ENCODE measurements around the gene GRM1.
"Not testable (repeated sequence)": the region's sequence is repeated elsewhere in the genome, so short reads cannot be mapped to it uniquely, and the experiment has no call there.

The GRM1 gene

DNA sequence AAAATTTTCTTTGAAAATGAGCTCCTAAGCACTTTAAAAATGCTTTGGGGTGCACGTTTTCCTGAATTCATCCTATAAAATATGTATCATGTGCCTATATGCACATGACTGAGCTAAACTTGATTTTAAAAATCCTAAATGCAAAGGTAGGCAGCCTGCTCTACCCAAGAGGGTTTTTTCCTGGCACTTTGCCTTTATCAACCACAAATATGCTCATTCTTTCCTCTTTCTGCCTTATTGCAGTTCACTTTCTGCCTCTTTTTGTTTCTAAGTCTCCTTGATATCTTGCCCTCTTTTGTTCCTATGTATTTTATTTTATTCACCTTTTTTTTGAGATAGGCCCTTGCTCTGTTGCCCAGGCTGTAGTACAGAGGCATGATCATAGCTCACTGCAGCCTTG lies 229.3 kb downstream of the GRM1 start:
- Histone ChIP-seq H3K27me3 (ENCODE audit: control insufficient read depth, insufficient read depth, low read length) (no peaks in the 10 kb centered on the region), H3K4me1 (ENCODE audit: control insufficient read depth, insufficient read depth, low read length) (no peaks in the 10 kb centered on the region), H3K9ac (ENCODE audit: low read length) (no peak overlapping the region), H3K4me3 (ENCODE audit: low read length) (no peak overlapping the region), H3K9me3 (ENCODE audit: control insufficient read depth, low read length) (no peaks in the 10 kb centered on the region), H3K36me3 (ENCODE audit: control insufficient read depth, insufficient read depth, low read length) (no peaks in the 10 kb centered on the region)

DNA sequence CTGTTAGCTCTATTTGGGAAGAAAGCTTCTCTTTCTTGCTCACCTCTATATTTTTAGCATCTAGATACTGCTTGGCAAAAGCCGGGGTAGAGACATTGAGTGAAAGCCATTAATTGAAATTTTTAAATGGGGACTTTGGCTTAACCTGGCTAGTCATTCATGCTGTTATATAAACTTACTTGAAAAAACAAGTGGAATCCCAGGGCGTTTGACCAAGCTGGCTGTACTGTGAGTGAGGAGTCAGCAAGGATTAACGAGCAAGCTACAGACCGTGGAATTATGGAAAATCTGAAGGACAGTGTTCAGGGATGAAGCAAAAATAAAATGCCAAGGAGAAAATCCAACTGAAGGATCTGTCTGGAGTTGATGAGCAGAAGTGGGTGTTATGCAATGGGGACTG lies 232.0 kb downstream of the GRM1 start:
- Histone ChIP-seq H3K9ac (ENCODE audit: low read length) (no peak overlapping the region), H3K4me3 (ENCODE audit: low read length) (no peak overlapping the region), H3K27me3 (ENCODE audit: control insufficient read depth, insufficient read depth, low read length) (no peaks in the 10 kb centered on the region), H3K4me1 (ENCODE audit: control insufficient read depth, insufficient read depth, low read length) (no peaks in the 10 kb centered on the region), H3K9me3 (ENCODE audit: control insufficient read depth, low read length) (no peaks in the 10 kb centered on the region), H3K36me3 (ENCODE audit: control insufficient read depth, insufficient read depth, low read length) (no peaks in the 10 kb centered on the region)

DNA sequence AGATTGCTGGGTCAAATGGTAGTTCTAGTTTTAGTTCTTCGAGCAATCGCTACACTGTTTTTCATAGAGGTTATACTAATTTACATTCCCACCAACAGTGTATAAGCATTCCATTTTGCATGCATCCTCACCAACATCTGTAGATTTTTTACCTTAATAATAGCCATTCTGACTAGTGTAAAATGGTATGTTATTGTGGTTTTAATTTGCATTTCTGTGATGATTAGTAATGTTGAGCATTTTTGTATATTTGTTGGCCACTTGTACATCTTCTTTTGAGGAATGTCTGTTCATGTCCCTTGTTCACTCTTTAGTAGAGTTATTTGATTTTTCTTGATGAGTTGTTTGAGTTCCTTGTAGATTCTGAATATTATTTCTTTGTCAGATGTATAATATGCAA lies 236.2 kb downstream of the GRM1 start:
- Histone ChIP-seq H3K4me3 (ENCODE audit: low read length) (no peak overlapping the region), H3K9ac (ENCODE audit: low read length) (no peak overlapping the region), H3K36me3 (ENCODE audit: control insufficient read depth, insufficient read depth, low read length) (no peaks in the 10 kb centered on the region), H3K27me3 (ENCODE audit: control insufficient read depth, insufficient read depth, low read length) (no peaks in the 10 kb centered on the region), H3K4me1 (ENCODE audit: control insufficient read depth, insufficient read depth, low read length) (no peaks in the 10 kb centered on the region), H3K9me3 (ENCODE audit: control insufficient read depth, low read length) (no peaks in the 10 kb centered on the region)

DNA sequence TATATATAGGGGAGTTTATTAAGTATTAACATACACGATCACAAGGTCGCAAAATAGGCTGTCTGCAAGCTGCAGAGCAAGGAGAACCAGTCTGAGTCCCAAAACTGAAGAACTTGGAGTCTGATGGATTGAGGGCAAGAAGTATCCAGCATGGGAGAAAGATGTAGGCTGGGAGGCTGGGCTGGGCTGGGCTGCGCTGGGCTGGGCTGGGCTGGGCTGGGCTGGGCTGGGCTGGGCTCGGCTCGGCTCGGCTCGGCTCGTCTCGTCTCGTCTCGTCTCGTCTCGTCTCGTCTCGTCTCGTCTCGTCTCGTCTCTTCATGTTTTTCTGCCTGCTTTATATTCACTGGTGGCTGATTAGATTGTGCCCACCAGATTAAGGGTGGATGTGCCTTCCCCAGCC lies 238.6 kb downstream of the GRM1 start:
- Histone ChIP-seq H3K36me3 (ENCODE audit: control insufficient read depth, insufficient read depth, low read length) (no peaks in the 10 kb centered on the region), H3K4me3 (ENCODE audit: low read length) (no peak overlapping the region), H3K4me1 (ENCODE audit: control insufficient read depth, insufficient read depth, low read length) (no peaks in the 10 kb centered on the region), H3K9ac (ENCODE audit: low read length) (no peak overlapping the region), H3K9me3 (ENCODE audit: control insufficient read depth, low read length) (no peaks in the 10 kb centered on the region), H3K27me3 (ENCODE audit: control insufficient read depth, insufficient read depth, low read length) (no peaks in the 10 kb centered on the region)

DNA sequence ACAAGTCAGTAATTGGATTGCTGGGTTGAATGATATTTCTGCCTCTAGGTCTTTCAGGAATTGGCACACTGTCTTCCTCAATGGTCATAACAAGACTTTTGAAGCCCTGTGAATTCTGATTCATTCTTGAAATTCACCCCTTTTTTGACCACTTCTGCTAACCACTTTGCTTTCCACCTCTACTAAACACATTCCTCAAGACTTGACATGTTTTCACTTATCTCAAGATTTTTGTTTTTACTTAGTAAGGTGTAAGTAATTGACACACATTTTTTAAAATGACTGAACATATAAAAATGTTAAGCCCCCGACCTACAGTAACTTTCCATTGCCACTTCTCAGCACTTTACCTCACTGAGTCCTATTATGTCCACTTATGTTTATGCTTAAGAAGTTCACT lies 239.1 kb downstream of the GRM1 start:
- H3K9me3 ChIP-seq (ENCODE audit: control insufficient read depth, low read length), result no peaks in the 10 kb centered on the region
- no peaks in the 10 kb centered on the region for H3K27me3 ChIP-seq (ENCODE audit: control insufficient read depth, insufficient read depth, low read length)
- H3K36me3 ChIP-seq (ENCODE audit: control insufficient read depth, insufficient read depth, low read length), result no peaks in the 10 kb centered on the region
- H3K4me1 ChIP-seq (ENCODE audit: control insufficient read depth, insufficient read depth, low read length), result no peaks in the 10 kb centered on the region
- H3K9ac ChIP-seq (ENCODE audit: low read length), result no peak overlapping the region
- no peak overlapping the region for H3K4me3 ChIP-seq (ENCODE audit: low read length)

DNA sequence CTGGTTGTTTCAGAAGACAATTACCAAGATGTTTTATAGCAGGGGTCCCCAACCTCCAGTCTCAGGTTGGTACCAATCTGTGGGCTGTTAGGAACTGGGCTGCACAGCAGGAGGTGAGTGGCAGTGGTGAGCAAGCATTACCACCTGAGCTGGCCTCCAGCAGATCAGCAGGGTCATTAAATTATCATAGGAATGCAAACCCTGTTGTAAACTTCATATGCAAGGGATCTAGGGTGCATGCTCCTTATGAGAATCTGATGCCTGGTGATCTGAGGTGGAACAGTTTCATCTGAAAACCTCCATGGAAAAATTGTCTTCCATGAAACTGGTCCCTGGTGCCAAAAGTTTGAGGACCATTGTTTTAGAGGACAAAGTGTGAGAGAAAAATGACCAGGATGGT lies 240.6 kb downstream of the GRM1 start:
- H3K9ac ChIP-seq (ENCODE audit: low read length), result no peak overlapping the region
- H3K27me3 ChIP-seq (ENCODE audit: control insufficient read depth, insufficient read depth, low read length), result no peaks in the 10 kb centered on the region
- no peaks in the 10 kb centered on the region for H3K36me3 ChIP-seq (ENCODE audit: control insufficient read depth, insufficient read depth, low read length)
- H3K9me3 ChIP-seq (ENCODE audit: control insufficient read depth, low read length), result no peaks in the 10 kb centered on the region
- no peaks in the 10 kb centered on the region for H3K4me1 ChIP-seq (ENCODE audit: control insufficient read depth, insufficient read depth, low read length)
- H3K4me3 ChIP-seq (ENCODE audit: low read length), result no peak overlapping the region

DNA sequence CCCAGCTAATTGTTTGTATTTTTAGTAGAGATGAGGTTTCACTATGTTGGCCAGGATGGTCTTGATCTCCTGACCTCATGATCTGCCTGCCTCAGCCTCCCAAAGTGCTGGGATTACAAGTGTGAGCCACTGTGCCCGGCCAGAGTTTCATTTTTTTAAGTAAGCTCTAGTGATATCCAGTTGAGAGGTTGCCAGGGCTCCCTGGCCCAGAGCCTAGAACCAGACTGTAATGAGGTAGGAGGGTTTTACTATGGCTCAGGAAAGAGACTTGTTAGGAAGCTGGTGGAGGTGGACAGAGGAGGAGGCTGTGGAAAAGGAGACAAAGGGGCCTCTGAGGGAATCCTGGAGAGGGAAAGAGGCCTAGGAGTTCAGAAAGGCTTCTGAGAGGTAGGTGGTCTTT lies 242.3 kb downstream of the GRM1 start:
- not testable (repeated sequence) for H3K9ac ChIP-seq (ENCODE audit: low read length); H3K36me3 ChIP-seq (ENCODE audit: control insufficient read depth, insufficient read depth, low read length); H3K4me3 ChIP-seq (ENCODE audit: low read length); H3K9me3 ChIP-seq (ENCODE audit: control insufficient read depth, low read length); H3K4me1 ChIP-seq (ENCODE audit: control insufficient read depth, insufficient read depth, low read length); H3K27me3 ChIP-seq (ENCODE audit: control insufficient read depth, insufficient read depth, low read length)

DNA sequence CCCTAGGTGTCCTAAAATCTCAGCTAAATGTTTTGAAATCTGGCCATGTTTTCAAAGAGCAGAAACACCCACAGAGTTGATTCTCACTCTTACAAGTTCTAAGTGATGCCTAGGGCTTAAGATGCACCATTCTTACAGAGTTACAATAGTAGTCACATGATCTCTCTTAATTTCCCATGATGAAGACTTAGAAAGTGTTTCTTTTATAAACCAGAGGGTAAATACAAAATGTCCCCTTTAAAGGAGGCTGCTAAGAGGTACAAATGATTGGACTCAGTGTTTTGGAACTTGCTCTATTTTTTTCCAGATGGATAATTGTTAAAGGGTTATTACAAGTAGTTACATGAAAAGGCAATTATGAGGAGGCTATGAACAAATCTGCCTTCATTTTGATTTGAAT lies 244.6 kb downstream of the GRM1 start:
- Histone ChIP-seq H3K27me3 (ENCODE audit: control insufficient read depth, insufficient read depth, low read length) (no peaks in the 10 kb centered on the region), H3K9ac (ENCODE audit: low read length) (no peak overlapping the region), H3K36me3 (ENCODE audit: control insufficient read depth, insufficient read depth, low read length) (no peaks in the 10 kb centered on the region), H3K4me3 (ENCODE audit: low read length) (no peak overlapping the region), H3K9me3 (ENCODE audit: control insufficient read depth, low read length) (no peaks in the 10 kb centered on the region), H3K4me1 (ENCODE audit: control insufficient read depth, insufficient read depth, low read length) (no peaks in the 10 kb centered on the region)

DNA sequence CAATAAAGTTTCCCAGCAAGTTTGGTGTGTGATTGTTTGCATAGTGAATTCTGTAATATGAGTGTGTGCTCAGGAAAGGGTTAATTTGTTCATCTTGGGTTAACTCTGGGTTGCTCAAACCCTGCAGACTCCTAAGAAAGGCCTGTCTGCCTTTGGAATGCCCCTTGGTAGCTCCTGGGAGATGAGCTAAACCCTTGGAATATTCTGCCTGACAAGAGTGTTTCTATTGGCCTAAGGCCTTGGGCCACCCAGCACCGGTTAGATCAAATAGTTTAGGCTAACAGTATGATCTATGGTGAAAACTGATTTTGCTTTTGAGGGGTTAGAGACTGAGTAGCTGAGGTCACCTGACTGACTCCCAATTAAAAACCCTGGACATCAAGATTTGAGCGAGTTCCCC lies 248.3 kb downstream of the GRM1 start:
- no peaks in the 10 kb centered on the region for H3K27me3 ChIP-seq (ENCODE audit: control insufficient read depth, insufficient read depth, low read length)
- no peaks in the 10 kb centered on the region for H3K9me3 ChIP-seq (ENCODE audit: control insufficient read depth, low read length)
- H3K9ac ChIP-seq (ENCODE audit: low read length), result no peak overlapping the region
- no peak overlapping the region for H3K4me3 ChIP-seq (ENCODE audit: low read length)
- H3K4me1 ChIP-seq (ENCODE audit: control insufficient read depth, insufficient read depth, low read length), result no peaks in the 10 kb centered on the region
- no peaks in the 10 kb centered on the region for H3K36me3 ChIP-seq (ENCODE audit: control insufficient read depth, insufficient read depth, low read length)

DNA sequence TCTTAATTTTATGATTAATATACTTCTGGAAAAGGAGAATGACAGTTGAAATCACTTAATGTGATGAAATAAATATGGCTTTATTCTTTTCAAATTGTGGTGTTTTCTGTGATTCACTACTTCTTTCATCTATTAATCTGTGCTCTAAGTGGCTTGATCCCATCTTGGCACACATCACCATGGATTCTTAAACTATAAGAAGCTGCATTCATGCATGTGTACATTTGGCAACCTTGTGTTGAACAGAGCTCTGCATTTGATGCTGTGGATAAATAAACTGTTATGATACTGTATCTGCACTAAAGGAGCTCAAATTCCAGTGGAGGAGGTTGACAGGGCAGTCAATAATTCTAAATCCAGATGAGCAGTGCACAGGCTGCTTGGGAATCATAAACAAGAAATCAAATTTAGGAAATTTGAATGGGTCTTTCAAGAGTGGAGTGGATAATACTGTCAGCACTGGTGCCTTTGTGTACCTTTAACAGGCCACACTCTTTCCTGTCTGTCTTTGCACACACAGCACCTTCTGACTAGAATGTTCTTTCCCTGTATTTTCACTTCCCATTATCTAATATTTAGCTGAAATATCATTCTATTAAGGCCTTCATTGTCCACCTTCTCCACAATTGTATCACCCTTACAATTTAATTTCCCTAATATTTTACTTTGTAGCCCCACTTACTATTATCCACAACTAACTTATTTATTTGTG lies 252.9 kb downstream of the GRM1 start:
- no peaks in the 10 kb centered on the region for H3K27me3 ChIP-seq (ENCODE audit: control insufficient read depth, insufficient read depth, low read length)
- H3K36me3 ChIP-seq (ENCODE audit: control insufficient read depth, insufficient read depth, low read length), result no peaks in the 10 kb centered on the region
- no peaks in the 10 kb centered on the region for H3K4me1 ChIP-seq (ENCODE audit: control insufficient read depth, insufficient read depth, low read length)
- no peak overlapping the region for H3K9ac ChIP-seq (ENCODE audit: low read length)
- H3K4me3 ChIP-seq (ENCODE audit: low read length), result no peak overlapping the region
- H3K9me3 ChIP-seq (ENCODE audit: control insufficient read depth, low read length), result no peaks in the 10 kb centered on the region

DNA sequence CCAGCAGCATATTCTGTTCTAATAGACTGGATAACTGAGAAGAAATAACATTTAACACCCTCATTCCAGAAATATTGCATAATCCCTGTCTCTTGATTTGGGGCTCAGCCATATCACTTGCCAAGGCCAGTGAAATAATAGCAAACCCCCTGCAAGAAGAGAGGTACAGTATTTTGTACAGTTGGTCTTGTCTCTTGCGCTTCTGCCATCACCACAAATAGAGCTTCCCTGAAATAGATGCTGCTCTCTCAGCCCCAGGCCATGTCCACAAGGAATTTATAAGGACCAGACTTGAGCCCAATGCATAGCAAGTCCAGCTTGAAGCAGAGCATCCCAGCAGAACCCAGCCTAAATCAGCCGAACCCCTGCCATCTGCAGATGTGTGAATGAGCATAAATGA lies 254.0 kb downstream of the GRM1 start:
- H3K4me1 ChIP-seq (ENCODE audit: control insufficient read depth, insufficient read depth, low read length), result no peaks in the 10 kb centered on the region
- no peak overlapping the region for H3K9ac ChIP-seq (ENCODE audit: low read length)
- no peaks in the 10 kb centered on the region for H3K9me3 ChIP-seq (ENCODE audit: control insufficient read depth, low read length)
- no peak overlapping the region for H3K4me3 ChIP-seq (ENCODE audit: low read length)
- no peaks in the 10 kb centered on the region for H3K27me3 ChIP-seq (ENCODE audit: control insufficient read depth, insufficient read depth, low read length)
- H3K36me3 ChIP-seq (ENCODE audit: control insufficient read depth, insufficient read depth, low read length), result no peaks in the 10 kb centered on the region

DNA sequence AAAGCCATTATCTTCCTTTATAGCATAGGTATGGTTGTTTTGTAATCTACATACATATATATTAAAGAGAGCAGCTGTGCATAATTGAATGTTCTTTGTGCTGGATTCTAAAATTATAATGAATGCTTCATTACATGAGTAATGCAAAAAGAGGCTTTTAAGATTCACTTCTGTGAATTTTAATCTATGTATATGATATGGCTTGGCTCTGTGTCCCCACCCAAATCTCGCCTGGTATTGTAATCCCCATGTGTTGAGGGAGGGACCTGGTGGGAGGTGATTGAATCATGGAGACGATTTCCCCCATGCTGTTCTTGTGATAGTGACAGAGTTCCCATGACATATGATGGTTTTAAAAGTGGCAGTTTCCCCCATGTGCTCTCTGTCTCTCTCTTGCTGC lies 255.4 kb downstream of the GRM1 start:
- H3K4me3 ChIP-seq (ENCODE audit: low read length), result no peak overlapping the region
- no peaks in the 10 kb centered on the region for H3K4me1 ChIP-seq (ENCODE audit: control insufficient read depth, insufficient read depth, low read length)
- H3K36me3 ChIP-seq (ENCODE audit: control insufficient read depth, insufficient read depth, low read length), result no peaks in the 10 kb centered on the region
- H3K9ac ChIP-seq (ENCODE audit: low read length), result no peak overlapping the region
- no peaks in the 10 kb centered on the region for H3K27me3 ChIP-seq (ENCODE audit: control insufficient read depth, insufficient read depth, low read length)
- H3K9me3 ChIP-seq (ENCODE audit: control insufficient read depth, low read length), result no peaks in the 10 kb centered on the region

DNA sequence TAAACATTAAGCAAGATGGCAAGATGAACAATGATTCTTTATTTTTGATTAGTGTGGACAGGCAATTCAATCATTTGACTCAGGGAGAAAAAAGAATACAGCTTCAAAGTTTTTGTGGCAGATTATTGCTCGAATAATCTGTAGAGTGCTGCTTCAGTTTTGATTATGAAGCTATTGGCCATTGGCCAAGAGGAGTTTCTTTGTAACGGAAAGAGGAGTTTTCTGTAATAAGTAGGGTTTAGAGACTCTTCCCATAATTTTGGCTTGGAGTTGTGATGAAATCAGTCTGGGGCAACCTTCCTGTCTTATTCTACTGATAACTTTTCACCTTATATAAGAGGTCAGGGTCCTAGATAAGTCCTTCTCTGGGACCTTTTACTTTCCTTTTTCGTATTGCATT lies 258.1 kb downstream of the GRM1 start:
- Histone ChIP-seq H3K36me3 (ENCODE audit: control insufficient read depth, insufficient read depth, low read length) (no peaks in the 10 kb centered on the region), H3K4me1 (ENCODE audit: control insufficient read depth, insufficient read depth, low read length) (no peaks in the 10 kb centered on the region), H3K9ac (ENCODE audit: low read length) (no peak overlapping the region), H3K27me3 (ENCODE audit: control insufficient read depth, insufficient read depth, low read length) (no peaks in the 10 kb centered on the region), H3K4me3 (ENCODE audit: low read length) (no peak overlapping the region), H3K9me3 (ENCODE audit: control insufficient read depth, low read length) (no peaks in the 10 kb centered on the region)
